Peyer's patch (tissue), 4 donors: ENCODE results near the gene XG.
"Not testable (repeated sequence)": the region's sequence is repeated elsewhere in the genome, so short reads cannot be mapped to it uniquely, and the experiment has no call there.

Experiments used
- POLR2A ChIP-seq, 2 donors: fragments of 450-650 bp; IDR thresholded peaks; one replicate each; pipeline ENCODE4 v1.5.1; 2017; ENCODE audit warnings: antibody characterized with exemption in 2 of 2, mild to moderate bottlenecking in 2 of 2, moderate library complexity in 2 of 2
- TF ChIP-seq, protein P1 (sequence below), 6 experiments: fragments of 450-650 bp in 4 of 6; fragments of 200-600 bp in 2 of 6; sonication (generic) in 1 of 6; IDR thresholded peaks; one replicate each; pipeline ENCODE4 v1.5.1; 2017 to 2019; ENCODE audit warnings: antibody characterized with exemption in 6 of 6, mild to moderate bottlenecking in 3 of 6, moderate library complexity in 1 of 6

DNA sequence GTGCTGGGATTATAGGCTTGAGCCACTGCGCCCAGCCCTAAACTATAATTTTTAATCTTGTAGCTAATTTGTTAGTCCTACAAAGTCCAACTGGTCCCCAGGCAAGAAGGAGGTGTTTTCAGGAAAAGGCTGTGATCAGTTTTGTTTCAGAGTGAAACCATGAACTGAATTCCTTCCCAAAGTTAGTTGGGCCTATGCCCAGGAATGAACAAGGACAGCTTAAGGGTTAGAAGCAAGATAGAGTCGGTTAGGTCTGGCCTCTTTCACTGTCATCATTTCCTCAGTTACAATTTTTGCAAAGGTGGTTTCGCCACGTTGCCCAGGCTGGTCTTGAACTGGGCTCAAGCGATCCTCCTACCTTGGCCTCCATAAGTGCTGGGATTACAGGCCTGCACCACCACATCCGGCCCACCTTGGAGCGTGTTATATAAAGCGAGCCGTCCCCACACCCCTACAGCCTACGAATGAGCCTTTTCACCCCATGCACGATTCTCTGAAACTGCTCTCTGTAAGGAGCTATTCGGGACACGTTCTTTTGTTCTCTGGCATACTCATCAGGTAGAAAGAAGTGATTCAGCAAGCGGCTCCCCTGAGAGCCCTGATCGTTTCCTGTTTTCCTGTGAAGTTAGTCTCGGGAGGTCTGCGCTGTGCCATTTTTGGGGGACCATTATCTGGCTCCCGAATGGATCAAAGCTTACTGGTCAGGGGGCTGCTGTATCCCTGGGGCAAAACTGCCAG is 52.4 kb downstream of the XG start:
- TF ChIP-seq, protein P1, sequence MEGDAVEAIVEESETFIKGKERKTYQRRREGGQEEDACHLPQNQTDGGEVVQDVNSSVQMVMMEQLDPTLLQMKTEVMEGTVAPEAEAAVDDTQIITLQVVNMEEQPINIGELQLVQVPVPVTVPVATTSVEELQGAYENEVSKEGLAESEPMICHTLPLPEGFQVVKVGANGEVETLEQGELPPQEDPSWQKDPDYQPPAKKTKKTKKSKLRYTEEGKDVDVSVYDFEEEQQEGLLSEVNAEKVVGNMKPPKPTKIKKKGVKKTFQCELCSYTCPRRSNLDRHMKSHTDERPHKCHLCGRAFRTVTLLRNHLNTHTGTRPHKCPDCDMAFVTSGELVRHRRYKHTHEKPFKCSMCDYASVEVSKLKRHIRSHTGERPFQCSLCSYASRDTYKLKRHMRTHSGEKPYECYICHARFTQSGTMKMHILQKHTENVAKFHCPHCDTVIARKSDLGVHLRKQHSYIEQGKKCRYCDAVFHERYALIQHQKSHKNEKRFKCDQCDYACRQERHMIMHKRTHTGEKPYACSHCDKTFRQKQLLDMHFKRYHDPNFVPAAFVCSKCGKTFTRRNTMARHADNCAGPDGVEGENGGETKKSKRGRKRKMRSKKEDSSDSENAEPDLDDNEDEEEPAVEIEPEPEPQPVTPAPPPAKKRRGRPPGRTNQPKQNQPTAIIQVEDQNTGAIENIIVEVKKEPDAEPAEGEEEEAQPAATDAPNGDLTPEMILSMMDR (IDR thresholded peaks at IDR 0.05): not testable (repeated sequence)
- not testable (repeated sequence) for TF ChIP-seq POLR2A (IDR thresholded peaks at IDR 0.05)
